Stimulated activated naive CD4-positive, alpha-beta T cell (primary cell): Measurements from ENCODE around the gene KCTD17.

Experiments used
- DNase-seq, 6 experiments: peaks; one replicate each; lab custom pipeline; 2025; lab: John Stamatoyannopoulos, UW

KCTD17 gene

DNA sequence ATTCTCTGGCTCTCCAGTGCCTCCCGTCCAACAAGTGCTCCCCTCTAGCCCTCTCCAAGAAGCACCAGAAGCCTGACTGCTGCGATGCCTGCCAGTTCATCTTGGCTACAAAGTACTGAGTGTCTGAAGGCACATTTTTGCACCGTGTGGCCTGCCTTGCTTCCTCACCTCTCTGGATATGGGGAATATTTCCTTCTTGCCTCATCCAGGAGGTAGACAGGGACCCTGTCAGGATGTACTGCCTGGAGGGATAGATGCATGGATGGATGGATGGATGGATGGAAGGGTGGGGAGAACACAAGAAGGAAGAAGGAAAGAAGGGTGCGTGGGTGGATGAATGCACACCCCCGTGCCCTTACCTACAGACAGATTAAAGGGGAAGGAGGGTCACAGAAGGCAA lies 27.6 kb downstream of the KCTD17 start:
- DNase-seq, result no peak

DNA sequence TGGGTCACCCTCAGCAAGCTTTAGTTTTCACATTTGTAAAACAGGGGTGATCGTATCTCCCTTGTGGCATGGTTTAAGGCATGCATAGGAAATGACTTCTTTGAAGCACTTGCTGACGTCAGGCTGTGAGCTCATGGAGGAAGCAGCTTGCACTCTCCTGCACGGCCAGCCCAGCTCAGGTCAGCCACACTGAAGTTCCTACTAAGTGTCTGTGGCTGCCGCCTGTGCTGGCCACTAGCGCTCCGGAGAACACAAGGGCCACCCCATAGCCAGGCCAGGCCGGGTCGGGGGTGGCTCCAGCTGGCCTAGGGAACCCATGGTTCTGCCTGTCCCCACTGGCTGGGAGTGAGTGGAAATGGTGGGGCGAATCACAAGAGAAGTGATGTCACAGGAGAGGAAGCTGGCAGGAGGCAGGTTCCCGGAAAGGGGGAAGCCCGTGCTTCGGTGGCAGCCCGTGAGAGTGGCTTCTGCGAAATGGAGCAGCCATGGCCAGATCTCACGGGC lies 28.2 kb downstream of the KCTD17 start:
- peak; percentile 69 to 89 (median 84) for DNase-seq

DNA sequence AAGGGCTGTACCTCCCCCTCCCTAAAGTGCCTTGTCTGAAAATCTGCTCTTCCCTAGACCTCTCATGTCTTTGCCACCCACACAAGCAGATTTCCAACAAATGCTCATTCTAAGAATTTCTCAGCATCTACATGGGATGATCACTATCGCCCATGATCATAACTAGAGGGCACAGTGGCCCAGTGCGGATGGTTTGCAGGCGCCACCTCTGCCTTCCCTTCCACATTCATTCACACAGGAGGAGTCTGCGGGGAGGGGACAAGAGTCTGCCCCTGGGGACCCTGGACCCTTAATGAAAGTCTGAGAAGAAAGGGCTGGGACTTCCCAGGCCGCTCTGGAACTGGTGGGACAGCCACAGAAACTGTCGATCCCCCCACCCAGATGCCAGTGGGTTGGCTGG lies 28.9 kb downstream of the KCTD17 start:
- DNase-seq, result no peak

DNA sequence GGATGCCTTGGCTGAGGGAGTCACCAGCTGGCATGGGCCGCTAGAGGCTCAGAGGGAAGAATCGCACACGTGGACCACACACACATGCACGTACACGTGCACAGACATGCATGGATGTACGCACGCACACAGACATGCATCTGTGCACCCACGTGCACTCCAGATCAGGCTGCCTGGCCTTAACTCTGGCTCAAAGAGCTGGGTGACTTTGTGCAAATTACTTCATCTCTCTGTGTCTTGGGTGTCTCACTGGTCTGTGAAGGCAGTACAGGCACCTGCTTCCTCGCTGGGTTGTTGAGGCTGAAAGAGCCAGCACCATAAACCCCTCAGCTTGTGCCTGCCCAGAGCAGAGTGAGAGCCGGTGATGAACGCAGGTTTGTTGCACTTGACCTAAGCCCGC lies 29.3 kb downstream of the KCTD17 start:
- no peak for DNase-seq

DNA sequence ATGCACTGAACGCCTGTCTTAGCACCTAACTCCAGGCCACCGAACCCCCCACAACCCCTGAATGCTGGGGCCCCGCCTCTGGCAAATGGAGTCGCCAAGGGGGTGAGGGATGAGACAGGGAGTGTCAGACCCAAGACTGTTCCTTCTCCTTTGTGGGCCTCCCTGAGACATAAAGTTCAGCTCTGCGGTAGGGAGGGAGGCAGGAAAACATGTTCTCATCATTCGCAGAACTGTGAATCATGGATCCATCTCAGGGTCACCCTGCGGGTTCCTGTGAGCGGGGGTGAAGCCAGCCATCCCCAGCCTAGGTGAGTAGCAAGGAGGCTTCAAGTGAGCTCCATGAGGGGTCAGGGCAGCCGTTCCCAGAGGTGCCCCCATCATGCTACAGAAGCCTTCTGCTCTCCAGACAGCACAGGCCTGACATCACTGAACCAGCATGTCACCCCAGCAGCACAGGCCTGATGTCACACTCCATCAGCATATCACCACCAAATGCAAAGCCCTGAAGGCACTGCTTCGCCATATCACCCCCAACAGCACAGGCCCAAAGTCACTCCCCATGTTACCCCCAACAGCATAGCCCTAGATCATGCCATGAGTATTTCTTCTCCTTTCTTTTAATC lies 30.8 kb downstream of the KCTD17 start:
- no peak for DNase-seq

DNA sequence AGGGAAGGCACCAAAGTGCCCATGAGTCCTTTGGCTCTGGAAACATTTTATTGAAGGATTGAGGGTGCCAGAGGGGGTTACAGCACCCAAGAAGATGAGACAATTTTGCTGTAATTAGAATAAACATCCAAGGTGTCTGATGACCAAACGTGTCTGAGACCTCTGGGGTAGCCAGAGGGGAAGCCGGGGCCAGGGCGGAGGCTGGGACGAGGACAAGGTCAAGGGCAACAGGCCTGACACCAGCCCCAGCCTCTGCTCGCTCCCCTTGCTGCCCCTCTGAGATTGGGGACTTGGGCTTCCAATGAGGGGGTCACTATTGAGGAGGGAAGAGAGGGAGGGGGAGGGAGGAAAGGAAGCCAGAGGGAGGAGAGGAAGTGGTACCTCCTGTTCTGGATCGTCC lies 32.4 kb downstream of the KCTD17 start:
- no peak for DNase-seq

DNA sequence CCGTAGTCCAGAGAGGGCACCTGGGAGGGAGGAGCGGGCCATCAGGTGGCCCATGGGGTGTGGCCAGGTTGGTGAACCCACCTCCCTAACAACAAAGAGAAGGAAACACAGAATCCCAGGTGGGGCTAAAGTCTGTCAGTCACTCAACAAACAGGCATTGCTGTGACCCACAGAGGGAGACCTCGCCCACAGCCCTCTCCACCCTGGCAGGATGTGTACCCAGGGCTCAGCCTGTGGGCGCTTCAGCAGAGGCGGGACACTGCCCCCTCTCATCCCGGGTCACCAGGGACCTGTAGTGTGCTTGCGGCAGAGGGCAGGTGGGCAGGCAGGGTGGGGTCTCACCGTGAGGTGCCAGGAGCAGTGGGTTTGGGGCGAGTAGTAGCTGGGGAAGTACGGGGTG lies 32.8 kb downstream of the KCTD17 start:
- no peak for DNase-seq

DNA sequence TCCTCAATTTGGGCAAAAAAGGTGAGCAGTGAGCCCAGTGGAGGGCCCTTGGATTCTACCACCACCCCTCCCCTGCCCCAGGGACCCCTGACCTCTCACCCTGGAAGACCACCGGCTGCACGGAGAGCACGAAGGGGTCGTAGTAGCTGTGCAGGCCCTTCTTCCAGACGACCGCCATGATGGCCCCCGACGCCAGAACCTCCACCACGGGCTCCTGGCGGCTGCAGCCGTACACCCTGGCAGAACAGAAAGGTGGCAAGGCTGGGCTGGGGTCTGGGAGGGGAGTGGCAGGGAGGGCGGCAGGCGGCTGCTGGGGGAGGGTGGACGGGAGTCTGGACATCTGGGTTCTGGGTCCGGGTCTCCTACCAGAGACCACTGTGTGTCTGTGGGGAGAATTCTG lies 34.6 kb downstream of the KCTD17 start:
- DNase-seq, result no peak

DNA sequence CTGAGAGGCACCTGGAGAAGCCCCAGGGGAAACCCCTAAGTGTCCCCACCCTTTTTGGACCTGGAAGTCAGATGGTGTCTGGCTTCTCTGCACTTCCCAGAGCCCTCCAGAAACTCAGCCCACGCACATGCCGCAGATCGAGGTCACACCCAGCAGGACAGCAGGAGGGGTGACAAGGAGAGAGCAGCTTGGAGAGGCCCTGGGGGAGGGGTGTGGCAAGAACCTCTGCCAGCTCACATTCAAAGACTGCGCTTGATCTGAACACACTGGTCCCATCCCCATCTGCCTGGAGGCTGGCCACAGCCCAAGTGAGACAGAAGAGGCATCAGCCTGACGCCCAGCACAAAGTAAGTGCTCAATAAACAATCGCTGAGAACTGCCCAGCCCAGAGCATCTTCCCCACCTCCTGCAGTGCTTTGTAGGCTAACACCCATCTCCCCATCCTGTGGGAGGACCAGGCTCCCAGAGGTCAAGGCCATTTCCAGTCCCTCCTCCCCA lies 36.6 kb downstream of the KCTD17 start:
- DNase-seq, result no peak

DNA sequence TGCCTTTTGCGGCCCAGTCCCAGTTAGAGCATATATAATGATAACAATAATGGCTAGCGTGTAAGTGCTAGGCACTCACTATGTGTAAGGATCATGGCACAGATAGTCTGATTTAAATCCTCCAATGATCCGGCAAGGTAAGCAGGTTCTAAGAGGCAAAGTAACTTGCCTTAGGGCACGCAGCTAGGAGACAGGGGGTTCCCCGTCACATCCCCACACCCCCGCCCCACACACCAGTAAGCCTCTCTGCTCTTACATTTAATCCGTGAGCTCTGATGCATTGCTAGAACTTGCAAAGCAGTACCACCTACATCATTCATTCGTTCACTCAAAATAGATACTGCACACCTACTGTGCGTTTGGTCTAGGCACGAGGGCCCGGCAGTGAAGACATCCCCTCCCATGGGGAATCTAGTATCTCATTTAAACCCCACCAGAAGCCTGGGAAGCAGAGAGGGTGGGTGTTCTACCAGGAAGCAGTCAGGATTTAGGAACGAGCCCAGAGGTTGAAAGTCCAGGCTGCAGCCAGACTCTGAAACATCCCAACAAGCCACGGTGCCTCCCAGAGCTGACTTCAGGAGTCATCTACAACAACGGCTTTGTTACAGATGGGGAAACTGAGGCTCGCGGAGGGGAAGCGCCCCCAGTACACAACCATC lies 37.3 kb downstream of the KCTD17 start:
- DNase-seq, result no peak

DNA sequence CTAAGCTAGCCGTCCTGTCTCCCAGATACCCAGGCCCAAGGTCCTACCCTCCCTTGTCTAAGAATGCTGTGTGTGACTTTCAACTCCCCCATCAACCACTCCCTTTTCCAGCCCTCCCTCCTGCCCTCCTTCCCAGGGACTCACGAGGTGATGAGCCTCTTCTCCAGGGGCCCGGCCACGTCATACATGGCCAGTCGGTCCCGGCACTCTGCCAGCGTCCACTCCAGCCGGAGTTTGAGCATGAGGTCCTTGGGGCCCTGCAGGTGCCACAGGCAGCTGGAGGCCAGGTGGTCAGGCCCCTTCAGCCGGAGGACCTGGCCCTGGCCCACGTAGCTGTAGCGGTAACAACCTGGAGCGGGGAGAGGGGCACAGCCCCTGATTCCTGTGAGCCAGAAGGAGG lies 37.9 kb downstream of the KCTD17 start:
- no peak for DNase-seq

DNA sequence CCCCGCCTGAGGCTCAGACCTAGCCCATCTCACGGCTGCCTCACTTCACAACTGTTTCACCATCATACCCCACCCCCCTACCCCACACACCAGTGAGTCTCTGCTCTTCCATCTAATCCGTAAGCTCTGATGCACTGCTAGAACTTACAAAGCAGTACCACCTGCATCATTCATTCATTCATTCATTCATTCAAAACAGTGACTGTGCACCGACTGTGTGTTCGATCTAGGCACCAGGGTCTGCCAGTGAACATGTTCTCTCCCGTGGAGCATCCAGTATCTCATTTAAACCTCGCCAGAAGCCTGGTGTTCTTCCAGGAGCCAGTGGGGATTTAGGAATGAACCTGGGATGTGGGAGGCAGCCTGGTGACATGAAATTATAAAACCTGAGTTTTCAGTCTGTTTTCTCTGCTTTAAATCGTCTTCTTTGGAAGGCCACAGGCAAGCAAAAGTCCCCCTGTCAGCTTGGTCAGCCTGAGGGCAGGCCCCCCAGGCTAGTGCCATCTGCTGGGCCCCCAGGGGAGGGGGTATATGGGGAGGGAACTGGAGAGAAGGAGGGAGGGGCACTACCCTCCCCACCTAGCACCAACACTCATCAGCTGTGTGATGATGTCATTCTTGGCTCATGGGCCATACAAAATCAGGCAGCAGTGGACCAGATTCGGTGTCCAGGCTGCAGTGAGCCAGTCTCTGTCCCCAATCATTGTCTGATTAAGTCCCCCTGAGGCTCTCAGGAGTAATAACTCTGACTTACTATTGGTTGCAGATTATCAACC lies 39.6 kb downstream of the KCTD17 start:
- no peak for DNase-seq

DNA sequence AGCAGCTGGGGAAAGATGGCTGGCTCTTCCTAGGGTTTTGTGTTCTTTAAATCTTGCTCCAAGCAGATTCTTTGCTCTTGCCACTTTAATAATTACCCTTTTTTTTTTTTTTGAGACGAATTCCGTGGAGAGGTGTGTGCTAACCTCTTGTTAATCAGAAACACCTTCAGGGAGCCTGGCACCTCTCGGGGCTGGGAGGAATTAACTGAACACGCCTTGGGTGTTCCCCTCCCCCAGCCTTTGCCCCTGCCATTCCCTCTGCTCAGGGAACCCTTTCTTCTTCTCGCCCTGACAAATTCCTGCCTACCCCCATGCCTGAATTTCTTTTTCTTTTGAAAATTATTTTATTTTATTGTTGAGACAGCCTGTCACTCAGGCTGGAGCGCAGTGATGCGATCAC lies 40.5 kb downstream of the KCTD17 start:
- no peak for DNase-seq

DNA sequence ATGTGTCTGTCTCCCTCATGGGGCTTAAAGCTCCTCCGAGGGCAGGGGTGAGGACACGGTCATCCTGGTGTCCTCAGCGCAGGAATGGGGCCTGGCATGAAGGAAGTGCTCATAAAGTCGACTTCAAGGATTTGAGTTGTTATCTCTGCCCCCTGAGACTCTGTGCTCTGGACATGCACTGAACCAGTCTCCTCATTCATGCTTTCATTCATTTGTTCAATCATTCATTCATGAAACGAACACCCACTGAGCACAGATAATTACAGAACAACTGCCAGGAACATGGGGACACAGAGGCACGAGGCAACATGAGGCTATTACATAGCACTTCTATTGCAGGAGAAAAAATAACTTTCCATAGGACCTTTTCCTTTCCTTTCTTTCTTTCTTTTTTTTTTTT lies 41.5 kb downstream of the KCTD17 start:
- no peak for DNase-seq

DNA sequence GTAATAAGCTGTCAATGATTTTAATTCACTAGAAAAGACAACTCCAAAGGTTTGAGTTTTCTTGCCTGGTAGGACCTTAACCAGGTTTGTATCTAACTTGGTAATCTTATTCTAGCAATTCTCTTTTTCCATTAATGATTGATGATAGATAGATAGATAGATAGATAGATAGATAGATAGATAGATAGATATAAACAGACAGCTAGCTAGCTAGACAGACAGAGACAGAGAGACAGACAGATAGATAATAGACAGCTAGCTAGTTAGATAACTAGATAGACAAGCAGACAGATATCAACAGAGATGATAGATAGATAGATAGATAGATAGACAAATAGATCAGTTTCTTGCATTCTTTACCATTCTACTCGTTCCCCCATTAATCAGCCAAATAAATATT lies 42.7 kb downstream of the KCTD17 start:
- DNase-seq, result no peak

DNA sequence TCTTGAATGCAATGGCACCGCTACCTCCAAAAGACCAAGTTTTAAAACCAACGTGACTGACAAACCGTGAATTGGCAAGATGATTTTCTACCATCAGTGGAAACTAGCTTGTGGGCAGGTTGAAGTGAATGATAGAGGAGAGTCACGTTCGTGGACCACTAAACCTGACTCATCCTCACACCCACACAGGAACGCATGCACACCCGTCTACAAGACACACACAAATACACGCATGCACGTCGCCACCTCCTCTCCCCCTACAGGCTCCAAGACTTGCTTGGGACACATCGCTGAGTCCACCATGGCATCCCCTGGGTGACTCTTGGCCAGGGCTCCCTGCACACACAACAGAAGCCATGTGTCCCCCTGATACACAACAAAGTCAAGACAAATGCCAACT lies 43.6 kb downstream of the KCTD17 start:
- no peak for DNase-seq

DNA sequence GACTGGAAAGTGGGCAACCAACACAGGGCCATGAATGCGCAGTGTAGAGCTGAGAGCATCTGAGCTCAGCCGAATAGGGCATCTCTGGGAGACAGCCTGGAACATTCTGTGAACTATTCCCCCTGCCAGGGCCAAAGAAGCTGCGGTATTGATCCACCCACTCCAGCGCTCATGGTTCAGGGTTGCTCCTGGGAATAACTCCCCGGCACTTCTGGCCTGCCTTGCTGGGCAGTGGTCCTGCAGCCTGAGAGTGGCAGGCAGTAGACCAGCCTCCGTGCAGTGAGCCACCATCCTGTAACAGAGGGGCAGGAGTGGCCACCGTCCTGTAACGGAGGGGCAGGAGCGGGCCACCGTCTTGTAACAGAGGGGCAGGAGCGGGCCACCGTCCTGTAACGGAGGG lies 45.8 kb downstream of the KCTD17 start:
- DNase-seq, result no peak

DNA sequence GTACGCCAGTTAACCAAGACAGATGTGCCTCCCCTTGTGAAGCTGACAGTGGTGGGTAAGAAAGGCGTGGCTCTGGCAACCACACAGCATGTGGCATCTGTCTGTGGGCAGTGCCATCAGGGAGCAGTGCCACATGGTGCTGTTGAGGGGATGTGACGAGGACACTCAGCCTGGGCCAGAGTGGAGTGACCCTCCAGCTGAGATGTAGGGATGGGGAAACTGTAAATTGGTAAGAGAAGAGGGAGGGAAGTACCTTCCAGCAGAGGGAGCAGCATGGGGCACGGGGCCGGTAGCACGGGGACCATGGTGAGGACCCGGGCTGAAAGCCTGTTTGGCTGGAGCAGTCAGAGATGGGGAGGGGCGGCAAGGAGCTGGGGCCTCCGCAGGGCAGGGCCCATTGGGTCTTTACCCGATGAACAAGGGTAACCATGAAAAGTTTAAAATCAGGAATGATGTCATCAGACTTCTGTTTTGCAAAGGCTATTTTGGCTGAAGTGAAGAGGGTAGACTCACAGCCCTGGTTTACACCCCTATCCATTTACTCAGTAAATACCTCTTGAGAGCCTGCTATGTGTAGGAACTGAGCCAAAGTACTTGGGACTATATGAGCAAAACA lies 47.5 kb downstream of the KCTD17 start:
- no peak for DNase-seq

DNA sequence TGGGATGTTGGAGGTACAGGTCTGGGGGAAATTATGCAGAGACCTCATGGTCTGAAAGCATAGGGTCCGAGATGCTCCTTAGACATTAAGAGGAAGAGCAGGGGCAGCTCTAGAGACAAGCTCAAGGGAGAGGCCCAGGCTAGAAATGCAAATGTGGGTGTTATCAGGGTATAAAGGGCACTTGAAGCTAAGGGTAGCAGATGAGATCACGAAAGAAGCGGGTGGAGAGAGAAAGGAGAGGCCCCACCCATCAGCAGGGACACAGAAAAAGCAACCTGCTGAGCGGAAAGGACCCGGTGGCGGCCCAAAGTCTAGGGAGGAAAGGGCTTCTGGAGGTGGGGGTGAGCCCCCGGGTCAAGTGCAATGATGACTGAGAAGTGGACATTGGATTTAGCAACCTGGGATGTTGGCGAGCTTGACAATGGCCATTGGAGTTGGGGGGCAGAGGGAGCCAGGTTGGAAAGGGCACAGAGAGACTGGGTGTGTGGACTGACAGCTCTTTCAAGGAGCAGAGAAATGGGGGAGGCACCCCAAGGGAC lies 49.1 kb downstream of the KCTD17 start:
- no peak for DNase-seq

DNA sequence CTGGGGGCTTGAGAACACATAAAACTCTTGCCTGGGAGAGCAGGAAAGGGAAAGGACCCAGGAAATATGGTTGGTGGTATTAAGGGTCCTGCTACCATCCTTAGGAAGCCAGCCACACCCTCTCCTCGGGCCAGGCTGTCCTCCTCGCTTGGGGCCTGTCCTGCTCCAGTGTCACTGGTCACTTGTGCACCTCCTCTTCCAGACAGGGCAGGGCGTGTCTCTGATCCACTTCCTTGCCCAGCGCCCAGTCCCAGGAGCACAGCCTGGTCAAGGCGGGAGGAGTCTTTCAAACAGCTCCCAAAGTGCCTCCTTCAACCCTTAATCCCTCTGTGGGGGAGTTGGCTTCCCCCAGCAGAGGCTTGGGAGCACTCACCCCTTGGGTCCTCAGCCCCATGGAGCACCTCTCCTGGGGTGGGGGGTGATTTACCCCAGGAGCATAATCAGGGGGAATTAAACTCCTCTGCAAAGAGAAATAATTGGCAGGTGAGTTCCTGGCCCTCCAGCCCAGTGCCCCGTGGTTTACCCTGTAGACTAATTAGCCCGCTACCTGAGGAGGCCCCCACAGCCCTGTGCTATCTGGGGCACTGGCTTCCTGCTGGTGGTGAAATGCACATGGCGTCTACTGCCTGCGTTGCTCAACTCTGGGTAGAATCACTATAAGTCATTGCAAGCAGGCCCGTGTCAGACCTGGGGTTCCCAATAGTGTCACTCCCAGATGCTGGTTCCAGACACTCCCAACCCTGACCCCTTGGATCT lies 49.9 kb downstream of the KCTD17 start:
- no peak for DNase-seq

DNA sequence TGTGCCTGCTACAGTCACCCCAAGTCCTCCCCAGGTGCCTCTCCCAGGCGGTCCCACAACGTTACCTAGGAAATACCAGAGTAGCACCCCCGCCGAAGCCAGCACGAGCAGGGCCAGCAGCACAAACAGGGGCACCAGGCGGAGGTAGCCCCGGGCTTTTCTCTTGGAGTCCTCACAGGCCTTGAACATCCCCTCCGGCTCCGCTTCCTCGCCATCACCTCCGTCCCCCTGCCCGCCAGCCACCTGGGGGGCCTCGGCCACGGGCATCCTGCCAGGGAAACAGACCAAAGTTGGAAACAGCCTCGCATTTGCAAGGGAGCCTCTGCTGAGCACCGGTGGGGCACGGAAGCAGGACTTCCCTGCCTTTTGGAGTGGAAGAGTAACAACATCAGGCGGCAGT lies 51.6 kb downstream of the KCTD17 start:
- no peak for DNase-seq
